Umbilical cord (tissue), 2 donors: ENCODE measurements around the gene STX11. TPM values are rescaled to one million over a fixed set of nuclear protein-coding genes. Genes with fewer than 3 reads are reported as not detected.
A peak's percentile ranks its signal among the peaks of the same experiment; 100 is the strongest.
"Not testable (repeated sequence)": the region's sequence is repeated elsewhere in the genome, so short reads cannot be mapped to it uniquely, and the experiment has no call there.

Source experiments
- DNase-seq: peaks from one replicate; pipeline ENCODE4 v3.0.0-alpha.2; 2015; ENCODE audit warnings: low spot score
- total RNA-seq: library from RNA; depleted of rRNA; stranded (reverse); fragments of >200 nt; gene quantifications from one replicate; pipeline ENCODE4 v1.2.3, GENCODE V29; 2014; ENCODE audit warnings: low replicate concordance; ENCODE audit not compliant: insufficient read depth

The STX11 gene
- total RNA-seq, 1 donor from 2014 or later: 17.8 TPM

- no peak for DNase-seq
Observed at GRCh38 chr6:144174006-144174405, 23.7 kb downstream of the STX11 start.

- no peak for DNase-seq
Observed at GRCh38 chr6:144176043-144176442, 25.7 kb downstream of the STX11 start.

DNA sequence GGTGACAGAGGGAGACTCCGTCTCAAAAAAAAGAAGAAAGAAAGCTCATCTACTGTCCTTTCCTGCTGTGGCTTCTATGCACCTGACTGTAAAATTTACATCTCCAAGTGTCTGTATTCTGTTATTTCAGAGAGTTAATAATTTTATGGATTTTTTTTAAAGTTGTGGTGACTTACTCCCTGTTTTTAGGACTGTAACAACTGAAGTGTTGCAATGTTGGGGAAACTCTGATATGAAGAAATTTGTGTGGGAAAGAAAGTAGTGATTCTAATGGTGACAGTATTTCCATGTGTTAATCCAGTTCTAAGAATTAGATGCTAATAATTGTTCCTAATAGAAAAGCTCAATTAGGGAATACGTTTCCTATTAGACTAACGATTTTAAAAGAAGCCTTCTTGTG, 27.4 kb downstream of the STX11 start:
- no peak for DNase-seq

GRCh38 chr6:144178323-144178722, 28.0 kb downstream of the STX11 start:
- no peak for DNase-seq

DNA sequence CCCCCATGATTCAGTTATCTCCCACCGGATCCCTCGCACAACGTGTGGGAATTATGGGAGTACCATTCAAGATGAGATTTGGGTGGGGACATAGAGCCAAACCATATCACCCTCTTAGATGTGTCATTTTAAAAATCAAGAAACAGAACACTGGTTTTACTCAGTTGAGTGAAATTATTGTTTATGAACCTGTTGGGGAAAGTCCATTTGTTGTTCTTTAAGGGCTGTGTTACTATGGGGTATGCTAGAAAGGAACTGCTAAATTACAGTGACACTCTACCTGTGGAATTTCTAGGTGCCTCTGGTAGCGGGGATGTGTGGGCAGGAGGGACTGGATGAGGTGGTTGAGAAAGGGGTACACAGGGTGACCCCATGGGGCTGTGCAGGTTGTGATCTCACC, 28.9 kb downstream of the STX11 start:
- DNase-seq: no peak

GRCh38 chr6:144179828-144180227, 29.5 kb downstream of the STX11 start:
- no peak for DNase-seq

DNA sequence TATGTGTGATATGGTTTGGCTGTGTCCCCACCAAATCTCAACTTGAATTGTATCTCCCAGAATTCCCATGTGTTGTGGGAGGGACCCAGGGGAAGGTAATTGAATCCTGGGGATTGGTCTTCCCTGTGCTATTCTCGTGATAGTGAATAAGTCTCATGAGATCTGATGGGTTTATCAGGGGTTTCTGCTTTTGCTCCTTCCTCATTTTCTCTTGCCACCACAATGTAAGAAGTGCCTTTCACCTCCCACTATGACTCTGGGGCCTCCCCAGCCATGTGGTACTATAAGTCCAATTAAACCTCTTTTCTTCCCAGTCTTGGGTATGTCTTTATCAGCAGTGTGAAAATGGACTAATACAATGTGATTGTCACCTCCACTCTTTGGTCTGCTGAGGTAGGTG, 30.0 kb downstream of the STX11 start:
- DNase-seq: not testable (repeated sequence)

DNA sequence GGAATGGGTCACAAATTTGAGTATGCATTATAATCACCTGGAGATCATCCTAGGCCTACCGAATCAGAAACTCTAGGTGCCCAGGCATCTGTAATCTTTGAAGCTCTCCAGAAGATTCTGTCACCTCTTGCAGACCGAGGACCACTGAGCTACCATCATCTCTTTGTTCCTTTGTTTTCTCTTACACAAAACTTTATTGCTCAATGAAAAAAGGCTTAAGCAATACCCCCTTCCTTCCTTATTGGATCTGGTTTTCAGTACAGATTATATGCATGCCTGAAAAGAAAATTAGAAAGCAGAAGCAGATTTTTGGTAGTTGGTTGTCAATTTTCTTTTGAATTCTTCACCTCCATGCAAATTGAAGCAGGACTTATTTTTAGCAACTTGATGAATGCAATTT, 31.3 kb downstream of the STX11 start:
- no peak for DNase-seq

GRCh38 chr6:144184186-144184585, 33.9 kb downstream of the STX11 start:
- not testable (repeated sequence) for DNase-seq

DNA sequence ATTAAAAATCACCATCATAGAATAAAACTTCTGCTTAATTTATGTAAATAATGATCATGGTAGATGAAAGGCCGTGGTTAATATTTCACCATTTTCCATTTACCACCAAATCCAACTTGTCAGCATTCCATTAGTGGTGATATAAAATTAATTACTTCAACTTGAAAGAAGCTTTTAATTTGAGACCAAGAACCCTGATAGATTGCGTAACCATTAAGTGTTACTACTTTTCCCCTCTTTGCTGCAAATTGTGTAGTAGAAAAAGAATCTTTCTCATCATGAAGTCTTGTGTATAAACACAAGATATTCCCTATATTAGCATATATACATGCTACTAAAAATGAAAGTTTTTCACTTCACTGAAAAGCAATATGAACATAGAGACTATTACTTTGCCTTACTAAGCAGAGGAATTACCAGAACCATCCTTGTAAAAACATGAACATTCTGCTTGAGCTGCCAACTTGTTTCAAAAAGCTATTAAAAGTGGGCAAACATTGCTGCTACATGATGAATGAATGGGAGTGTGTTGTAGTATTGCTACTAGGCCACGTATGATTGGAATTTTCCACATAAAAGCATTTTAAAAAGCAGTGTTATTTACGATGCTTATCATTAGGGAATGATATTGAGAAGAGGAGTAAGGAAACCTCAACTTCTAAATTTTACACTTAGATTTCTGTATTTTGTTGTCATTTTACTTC, 35.0 kb downstream of the STX11 start:
- DNase-seq: peak; percentile 59

GRCh38 chr6:144186817-144187625, 36.7 kb downstream of the STX11 start:
- no peak for DNase-seq

GRCh38 chr6:144189351-144189750, 39.0 kb downstream of the STX11 start:
- no peak for DNase-seq

- no peak for DNase-seq
Observed at GRCh38 chr6:144190080-144190479, 39.8 kb downstream of the STX11 start.

GRCh38 chr6:144190593-144190992, 40.3 kb downstream of the STX11 start:
- DNase-seq: no peak

DNA sequence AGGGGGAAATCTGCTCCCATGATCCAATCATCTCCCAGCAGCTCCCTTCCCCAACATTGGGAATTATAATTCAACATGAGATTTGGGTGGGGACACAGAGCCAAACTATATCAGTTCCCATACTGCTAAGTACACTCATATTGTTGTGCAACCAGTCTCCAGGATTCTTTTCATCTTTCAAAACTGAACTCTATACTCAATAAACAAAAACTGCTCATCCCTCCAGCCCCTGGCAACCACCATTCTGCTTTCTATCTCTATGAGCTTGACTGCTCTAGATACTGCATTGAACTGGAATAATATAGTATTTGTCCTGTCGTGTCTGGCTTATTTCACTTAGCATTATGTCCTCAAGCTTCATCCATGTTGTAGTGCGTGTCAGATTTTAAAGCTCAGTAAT, 42.9 kb downstream of the STX11 start:
- DNase-seq: peak; percentile 55

DNA sequence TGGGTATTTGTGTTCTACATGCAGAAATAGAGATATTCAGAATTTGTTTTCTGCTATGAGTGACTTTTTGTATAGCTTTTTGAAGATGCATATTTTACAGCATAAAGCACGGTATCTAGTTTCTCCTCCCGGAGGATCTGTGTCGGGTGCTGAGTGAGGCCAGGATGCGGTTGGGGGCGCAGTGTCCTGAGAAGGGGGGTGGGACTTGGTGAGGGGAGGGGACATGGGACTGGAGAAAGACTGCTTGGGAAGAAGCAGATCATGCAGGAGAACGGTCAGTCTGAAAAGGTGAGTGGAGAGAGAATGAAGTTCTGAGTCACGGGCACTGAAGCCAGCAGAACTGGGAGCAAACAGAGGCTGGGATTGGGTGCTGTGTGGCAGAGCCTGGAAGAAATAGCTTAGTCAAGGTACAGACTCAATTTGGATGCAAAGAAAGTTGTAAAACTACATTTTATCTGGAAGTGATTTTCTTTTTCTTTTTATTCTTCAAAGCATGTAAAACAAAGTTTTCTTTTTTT, 44.0 kb downstream of the STX11 start:
- no peak for DNase-seq

- peak; percentile 43 for DNase-seq
Observed at GRCh38 chr6:144195671-144196270, 45.5 kb downstream of the STX11 start.

DNA sequence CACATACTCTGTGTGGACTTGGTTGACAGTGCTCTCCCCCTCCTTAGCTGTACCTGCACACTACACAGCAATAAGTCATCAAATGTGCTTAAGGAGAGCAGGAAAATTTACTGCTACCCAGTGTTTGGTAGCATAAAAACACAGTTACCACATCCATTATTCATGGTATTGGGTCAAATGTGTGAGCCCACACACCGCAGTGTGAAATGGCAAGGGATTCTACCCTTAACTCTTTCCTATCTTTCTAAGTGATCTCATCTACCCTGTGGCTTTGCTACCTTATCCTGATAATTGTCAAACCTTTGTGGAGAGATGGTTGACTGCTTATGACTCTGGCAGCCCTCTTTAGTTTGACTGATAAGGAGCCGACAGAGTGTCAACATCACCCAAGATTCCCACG, 47.6 kb downstream of the STX11 start:
- no peak for DNase-seq

DNA sequence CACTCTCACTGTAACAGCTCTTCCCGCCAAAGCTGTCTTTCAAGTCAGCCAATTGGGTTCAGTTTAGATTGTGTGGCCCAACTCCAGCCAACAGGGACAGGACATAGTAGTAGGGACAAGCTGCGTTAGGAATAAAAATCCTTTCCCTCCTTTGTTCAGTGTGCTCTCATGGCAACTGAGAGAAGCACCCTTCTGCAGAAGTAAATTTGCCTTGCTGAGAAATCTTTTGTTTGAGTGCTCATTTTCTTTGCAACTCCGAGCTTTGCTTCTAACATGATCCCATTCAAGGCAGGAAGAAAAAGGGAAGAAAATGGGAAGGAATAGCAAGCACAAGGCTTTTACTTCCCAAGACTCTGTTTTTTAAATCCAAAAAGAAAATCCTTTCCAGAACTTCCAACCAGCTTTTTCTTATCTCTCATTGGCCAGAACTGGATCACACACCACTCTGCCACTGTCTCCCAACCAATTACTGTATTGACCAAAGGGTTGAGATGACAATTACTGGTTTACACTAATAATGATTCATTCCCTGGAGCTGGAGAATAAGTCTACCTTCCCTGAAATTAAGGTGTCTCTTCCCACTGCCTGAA, 52.7 kb downstream of the STX11 start:
- DNase-seq: no peak

GRCh38 chr6:144211160-144211559, 60.8 kb downstream of the STX11 start:
- DNase-seq: no peak

DNA sequence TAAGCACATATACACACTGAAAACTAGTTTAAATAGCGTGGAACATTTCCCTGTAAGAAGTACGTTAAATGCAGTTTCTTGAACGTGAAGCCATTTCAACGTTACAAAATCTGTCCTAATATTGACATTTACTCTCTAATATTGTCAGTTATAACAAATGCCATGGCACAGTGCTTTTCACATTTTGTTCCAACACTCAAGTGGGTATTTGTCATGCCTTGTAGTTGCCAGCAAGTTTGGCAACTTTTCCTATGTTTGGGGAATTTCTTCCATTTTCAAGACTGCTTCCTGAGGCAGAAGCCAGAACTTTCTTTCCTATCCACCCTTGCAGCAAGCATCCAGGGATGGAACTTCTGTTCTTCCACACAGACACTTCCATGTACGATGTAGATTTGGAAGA, 63.0 kb downstream of the STX11 start:
- no peak for DNase-seq

DNA sequence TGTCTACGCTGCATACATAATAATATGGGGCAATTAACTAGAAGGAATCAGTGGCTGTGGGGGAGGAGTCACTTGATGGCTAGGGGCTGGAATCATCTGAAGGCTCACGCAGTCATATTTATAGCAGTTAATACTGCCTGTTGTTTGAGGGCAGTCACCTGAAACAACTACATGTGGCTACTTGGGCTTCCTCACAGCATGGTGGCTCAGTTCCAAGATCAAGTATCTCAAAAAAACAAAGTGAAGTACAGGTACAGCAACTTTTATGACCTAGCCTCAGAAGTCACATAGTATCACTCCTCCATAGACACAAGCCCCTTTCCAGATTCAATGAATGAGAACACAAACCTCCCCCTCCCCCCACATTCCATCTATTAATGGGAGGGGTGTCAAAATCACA, 63.7 kb downstream of the STX11 start:
- no peak for DNase-seq
